GM12878 (cell line): Measurements from ENCODE around the gene NANOS2. TPM values are rescaled to one million over a fixed set of nuclear protein-coding genes. Genes with fewer than 3 reads are reported as not detected.

ENCODE experiments used
- ATAC-seq: fragments of 200-7000 bp; cut with Tn5 transposase; 3 replicates; pipeline ENCODE4 v1.9.1; 2020; ENCODE audit warnings: mild to moderate bottlenecking, moderate library complexity
- BruUV-seq: library from RNA; stranded (reverse); fragments of 400-500 nt; replicated peaks from 2 replicates; lab custom pipeline; 2021; lab: Mats Ljungman, UMichigan
- CTCF ChIA-PET: fragments of 300-600 bp; sonication (Branson Sonifier 250); formaldehyde crosslinking; extraction: SDS; loops from one replicate; lab custom pipeline; 2021; ENCODE audit warnings: inconsistent platforms; lab: Yijun Ruan, JAX
- POLR2A ChIA-PET: fragments of 350-600 bp; formaldehyde crosslinking; extraction: SDS; loops from one replicate; lab custom pipeline; 2021; ENCODE audit warnings: inconsistent platforms; lab: Charles Lee
- RAD21 ChIA-PET: fragments of 300-600 bp; sonication (Branson Sonifier 250); formaldehyde crosslinking; loops from one replicate; lab custom pipeline; 2023; ENCODE audit warnings: antibody characterized with exemption; ENCODE audit not compliant: unreplicated experiment; lab: Charles Lee
- SMC1A ChIA-PET: fragments of 300-600 bp; sonication (Branson Sonifier 250); formaldehyde crosslinking; loops from one replicate; lab custom pipeline; 2023; ENCODE audit not compliant: unreplicated experiment, uncharacterized antibody; lab: Charles Lee
- DNase-seq: peaks from one replicate; pipeline ENCODE4 v3.0.0-alpha.2; 2011; ENCODE audit warnings: low read depth, low spot score
- FAIRE-seq: peaks from 3 replicates; lab custom pipeline; 2011; peaks lifted over from hg19 to GRCh38; lab: Jason Lieb, UNC
- H2AFZ ChIP-seq: 2 replicates; pipeline ENCODE4 v1.6.0; 2011; ENCODE audit warnings: low read depth, low read length, control low read depth; ENCODE audit not compliant: control insufficient read depth
- H3K27ac ChIP-seq: 2 replicates; pipeline ENCODE4 v1.5.1; 2011; ENCODE audit warnings: control low read depth; ENCODE audit not compliant: control insufficient read depth, insufficient read depth
- H3K27me3 ChIP-seq, 2 experiments: replicated peaks in 1 of 2; 2 replicates each; pipeline versions ENCODE4 v1.6.0 to v1.6.1; 2011; ENCODE audit warnings: low read length in 1 of 2; ENCODE audit not compliant: control insufficient read depth in 2 of 2, insufficient read depth in 2 of 2
- H3K36me3 ChIP-seq, 2 experiments: 2 replicates each; pipeline ENCODE4 v1.5.1; 2011; ENCODE audit warnings: low read length in 1 of 2; ENCODE audit not compliant: control insufficient read depth in 2 of 2, insufficient read depth in 2 of 2
- H3K4me1 ChIP-seq: 2 replicates; pipeline ENCODE4 v1.6.1; 2011; ENCODE audit warnings: mild to moderate bottlenecking, low read length, moderate library complexity, mixed read lengths; ENCODE audit not compliant: control insufficient read depth, insufficient read depth
- H3K4me2 ChIP-seq: 2 replicates; pipeline ENCODE4 v1.6.0; 2011; ENCODE audit warnings: control low read depth; ENCODE audit not compliant: control insufficient read depth, insufficient read depth
- H3K4me3 ChIP-seq: fragments of 200-600 bp; sonication (generic); 2 replicates; pipeline ENCODE4 v1.5.1; 2016
- H3K79me2 ChIP-seq: 2 replicates; pipeline ENCODE4 v1.6.0; 2011; ENCODE audit warnings: low read length; ENCODE audit not compliant: control insufficient read depth, insufficient read depth
- H3K9ac ChIP-seq: 2 replicates; pipeline ENCODE4 v1.8.0; 2011; ENCODE audit warnings: low read length, control low read depth, mixed read lengths; ENCODE audit not compliant: control insufficient read depth, insufficient read depth
- H3K9me3 ChIP-seq: replicated peaks from 3 replicates; pipeline ENCODE4 v1.5.1; 2011; ENCODE audit warnings: mild to moderate bottlenecking, low read length; ENCODE audit not compliant: control insufficient read depth, insufficient read depth
- H4K20me1 ChIP-seq: 2 replicates; pipeline ENCODE4 v1.6.0; 2011; ENCODE audit not compliant: control insufficient read depth, insufficient read depth
- BMI1 ChIP-seq: fragments of 450-650 bp; IDR thresholded peaks from 2 replicates; pipeline ENCODE4 v1.6.1; 2016; ENCODE audit warnings: mild to moderate bottlenecking, moderate library complexity, borderline replicate concordance
- E2F4 ChIP-seq: IDR thresholded peaks from 2 replicates; pipeline ENCODE4 v1.6.1; 2012; ENCODE audit warnings: low read depth, low read length, improper control_type of control experiment
- ETV6 ChIP-seq, 2 experiments: fragments of 450-650 bp in 1 of 2; IDR thresholded peaks in 1 of 2; conservative IDR thresholded peaks in 1 of 2; 2 replicates each; pipeline ENCODE4 v1.6.1; 2014; ENCODE audit warnings: antibody characterized with exemption in 1 of 2, borderline replicate concordance in 1 of 2, low read depth in 1 of 2, mild to moderate bottlenecking in 1 of 2, moderate library complexity in 1 of 2
- KDM1A ChIP-seq: fragments of 200-600 bp; sonication (generic); IDR thresholded peaks from 2 replicates; pipeline ENCODE4 v1.6.1; 2016; ENCODE audit warnings: borderline replicate concordance
- STAT1 ChIP-seq: fragments of 450-650 bp; conservative IDR thresholded peaks from 2 replicates; pipeline ENCODE4 v1.6.1; 2014; ENCODE audit warnings: antibody characterized with exemption, mild to moderate bottlenecking
- STAT3 ChIP-seq: IDR thresholded peaks from 2 replicates; pipeline ENCODE4 v1.6.1; 2011; ENCODE audit warnings: low read depth, low read length, improper control_type of control experiment
- ZNF622 ChIP-seq: fragments of 450-650 bp; IDR thresholded peaks from 2 replicates; pipeline ENCODE4 v1.6.1; 2017; ENCODE audit warnings: mild to moderate bottlenecking, inconsistent platforms
- WGBS: methylation state at CpG from one replicate; pipeline ENCODE4 v1.1.6; 2016; ENCODE audit warnings: low lambda C conversion rate; ENCODE audit not compliant: insufficient replicate concordance, insufficient coverage; ENCODE audit errors: missing lambda C conversion rate; 5-methylcytosine and 5-hydroxymethylcytosine counted together
- in situ Hi-C: fragments of 300-500 bp; cut with MboI; formaldehyde crosslinking; loops from 9 replicates; pipeline ENCODE4 v1.14.3; 2018; ENCODE audit warnings: mixed read lengths
- intact Hi-C: fragments of 100-400 bp; cut with micrococcal nuclease; formaldehyde crosslinking; loops from one replicate; pipeline ENCODE4 v1.14.2; 2022; ENCODE audit not compliant: unreplicated experiment
- polyA plus RNA-seq, 11 experiments: library from polyadenylated mRNA; depleted of rRNA in 4 of 11; unstranded in 6 of 11; stranded (reverse) in 5 of 11; fragments of >200 nt; fragmentation: Nextera tagmentation in 4 of 11; fragmentation: Illumina TruSeq in 1 of 11; extraction: Ambion mirVana in 4 of 11; extraction: Trizol in 1 of 11; gene quantifications; 1 replicate in 1 of 11; 2 replicates in 10 of 11; pipeline versions ENCODE4 v1.2.1 to v1.2.3, GENCODE V29; 2011 to 2016; ENCODE audit warnings: inconsistent platforms in 2 of 11, missing spikeins in 2 of 11, low read depth in 1 of 11
- total RNA-seq, 4 experiments: library from RNA; depleted of rRNA in 3 of 4; stranded (reverse); fragments of >200 nt in 3 of 4; fragmentation: Illumina TruSeq in 1 of 4; extraction: Trizol in 1 of 4; gene quantifications; 2 replicates each; pipeline versions ENCODE4 v1.2.1 to v1.2.3, GENCODE V29; 2013 to 2021

Gene NANOS2
- total and polyA plus RNA-seq, 10 of the 15 experiments (the other 5 are each of a cell fraction or from before 2014, with no cell fraction given), result not detected

GRCh38 chr19:45918721-45919120, 4.1 kb upstream of the NANOS2 start:
- intact Hi-C loops (no loop called here), in situ Hi-C loops (no loop called here)
- Histone ChIP-seq H3K4me3 (no peak overlapping the region), H3K9ac (no peak overlapping the region), H3K27ac (no peak overlapping the region), H3K4me1 (no peaks in the 10 kb centered on the region), H3K27me3 (no peaks in the 10 kb centered on the region), H2AFZ (no peak overlapping the region), H3K9me3 (no peaks in the 10 kb centered on the region), H3K36me3 (no peaks in the 10 kb centered on the region), H4K20me1 (no peaks in the 10 kb centered on the region), H3K4me2 (no peak overlapping the region), H3K79me2 (no peaks in the 10 kb centered on the region)
- no peak for DNase-seq
- ChIA-PET RAD21 (no interaction called here), SMC1A (no interaction called here), POLR2A (interaction anchor here (0.6 to 0.7 kb wide), 2 partner anchors 72 to 148 kb away, joined by 3 to 4 read pairs; no protein-coding TSS in a partner anchor), CTCF (no interaction called here)
- WGBS, result 3% methylated on average over 4 of the region's 4 CpGs
- TF ChIP-seq E2F4 (no peak), ETV6 (conservative IDR thresholded peaks at IDR 0.05 in 1 of 2, IDR thresholded peaks at IDR 0.05 in 1 of 2; ENCODE audit: borderline replicate concordance in 1 of 2, low read depth in 1 of 2) (no peak), STAT1 (no peak), BMI1 (no peak), STAT3 (no peak), ZNF622 (no peak), KDM1A (no peak)
- ATAC-seq, result no peak
- BruUV-seq, result no TSS peak
- FAIRE-seq, result no peak
